Stimulated activated CD8-positive, alpha-beta memory T cell treated with anti-CD3 and anti-CD28 coated beads, Interleukin-4, amount 100 ng/mL, for 1 hour (primary cell): ENCODE measurements around the gene GPSM3.
"Not testable (repeated sequence)": the region's sequence is repeated elsewhere in the genome, so short reads cannot be mapped to it uniquely, and the experiment has no call there.

Experiments used
- DNase-seq, 2 donors: peaks; one replicate each; pipeline ENCODE4 v3.0.0-alpha.2; 2020; ENCODE audit warnings: low read depth in 2 of 2, low spot score in 1 of 2

GPSM3 gene

DNA sequence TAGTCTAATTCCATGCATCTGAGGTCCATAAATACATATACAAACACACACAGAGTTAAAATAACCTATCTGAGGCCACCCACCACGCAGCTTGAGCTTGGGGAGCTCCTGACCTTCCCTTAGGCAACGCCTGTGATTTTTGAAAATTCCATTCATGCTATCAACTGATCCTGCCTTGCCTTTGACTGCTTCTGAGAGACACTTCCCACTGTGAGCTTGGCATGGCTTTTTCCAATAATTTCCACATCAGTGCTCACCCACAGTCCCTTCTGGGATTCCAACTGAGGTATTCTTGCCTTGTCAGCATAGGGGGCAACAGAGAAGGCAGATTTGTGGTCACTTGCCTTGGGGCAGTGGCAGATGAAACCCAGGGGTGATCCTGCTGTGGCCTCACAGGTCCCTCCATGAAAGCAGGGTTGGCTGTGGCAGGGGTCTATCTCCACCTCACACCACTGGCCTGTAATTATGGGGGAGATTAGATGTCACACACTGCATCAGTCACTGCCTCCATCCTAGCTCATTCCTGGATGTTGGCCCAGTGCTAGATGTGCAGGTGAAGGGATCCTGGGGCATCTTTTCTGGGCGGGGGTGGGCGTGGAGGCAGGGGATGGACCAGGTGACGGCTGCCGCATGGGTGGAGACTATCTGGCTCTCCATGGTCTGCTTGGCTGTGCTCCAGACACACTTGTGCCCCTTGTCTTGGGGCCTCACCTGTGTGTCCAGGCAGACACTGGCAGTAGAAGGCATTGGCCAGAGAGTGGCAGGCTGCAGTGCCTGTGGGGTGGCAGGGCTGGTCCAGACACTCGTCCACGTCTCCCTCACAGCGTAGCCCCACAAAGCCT is 11.2 kb upstream of the GPSM3 start:
- DNase-seq = no peak

DNA sequence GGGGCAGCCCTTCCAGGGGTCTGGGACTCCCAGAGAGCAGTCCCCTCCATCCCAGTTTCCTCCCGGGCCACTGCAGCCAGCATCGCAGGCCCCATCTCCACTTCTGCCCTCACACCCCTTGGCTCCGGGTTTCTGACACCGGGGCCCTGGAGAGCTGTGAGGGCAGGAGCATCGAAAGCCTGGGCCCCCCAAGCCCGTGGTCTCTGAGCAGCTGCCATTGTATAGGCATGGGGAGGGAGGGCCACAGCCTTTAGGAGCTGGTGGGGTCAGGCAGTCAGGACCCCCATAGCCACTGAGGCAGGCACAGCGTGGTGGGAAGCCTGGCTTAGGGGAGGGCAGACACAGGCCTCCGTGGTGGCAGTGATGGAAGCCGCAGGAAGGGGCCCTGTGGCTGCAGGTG is 9.7 kb upstream of the GPSM3 start:
- DNase-seq = no peak

DNA sequence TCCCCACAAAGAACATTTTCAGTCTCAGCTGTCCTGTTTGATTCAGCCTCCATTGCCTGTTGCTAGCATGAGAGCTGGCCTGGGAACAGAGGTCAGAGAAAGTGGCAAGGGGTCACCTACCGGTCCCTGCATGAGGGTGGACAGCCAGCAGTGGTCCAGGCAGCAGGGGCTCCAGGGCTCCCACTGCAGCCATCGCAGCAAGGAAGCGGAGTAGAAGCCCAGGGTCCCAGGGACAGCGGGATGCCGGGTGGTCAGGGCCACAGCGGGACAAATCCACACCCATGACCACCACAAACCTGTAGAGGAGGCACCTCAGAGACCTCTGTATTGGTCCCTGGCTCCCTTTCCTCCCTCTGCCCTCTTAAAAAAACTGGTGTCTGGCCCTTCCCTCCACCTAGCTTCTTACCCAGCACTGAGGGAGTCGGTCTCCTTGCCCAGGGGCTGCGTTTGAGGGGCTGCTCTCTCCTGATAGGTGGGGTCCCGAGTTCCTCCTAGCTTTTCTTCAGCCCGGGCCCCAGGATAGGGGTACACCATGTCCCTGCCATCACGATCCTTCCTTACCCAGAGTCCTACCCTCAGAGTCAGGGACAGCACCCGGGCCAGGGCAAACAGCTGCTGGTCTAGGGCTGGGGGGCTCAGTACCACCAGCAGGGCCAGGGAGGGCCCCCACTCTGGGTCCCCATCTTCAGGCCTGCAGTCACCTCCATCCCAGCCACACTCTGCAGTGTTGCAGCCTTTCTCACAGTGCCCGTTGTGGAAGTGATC is 8.4 kb upstream of the GPSM3 start:
- DNase-seq = no peak

DNA sequence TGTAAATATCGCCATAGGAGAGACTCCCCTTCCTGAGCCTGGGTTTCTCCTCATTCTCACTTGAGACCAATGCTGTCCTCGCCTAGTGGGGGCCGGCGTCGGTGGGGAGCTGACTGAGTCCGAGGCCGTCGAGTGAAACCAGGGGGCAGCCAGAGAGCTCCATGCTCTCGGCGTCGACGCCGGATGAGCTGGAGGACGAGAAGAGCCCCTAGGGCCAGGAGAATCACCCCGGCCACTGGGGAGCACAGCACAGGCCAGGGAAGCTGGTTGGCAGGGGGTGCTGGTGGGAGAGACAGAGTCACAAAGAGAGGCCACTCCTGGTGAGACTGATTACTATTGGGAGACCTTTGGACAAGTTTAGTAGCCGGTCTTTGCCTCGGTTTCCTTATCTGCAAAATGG is 6.4 kb upstream of the GPSM3 start:
- no peak for DNase-seq

DNA sequence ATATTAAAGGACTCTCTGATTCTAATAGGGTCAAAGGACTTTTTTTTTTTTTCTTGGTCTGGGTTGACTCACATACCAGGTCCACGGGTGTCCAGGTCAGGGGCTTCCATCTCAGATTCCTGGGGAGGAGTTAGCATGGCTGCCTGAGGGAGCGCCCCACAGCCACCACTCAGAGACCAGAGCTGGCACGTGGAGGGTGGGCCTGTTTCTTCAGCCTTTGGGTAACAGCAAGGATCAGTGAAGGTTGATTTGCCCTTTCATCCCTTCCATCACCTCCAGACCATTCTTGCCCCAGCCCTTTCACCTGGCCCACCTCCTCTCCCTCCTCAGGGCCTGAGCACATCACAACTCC is 5.9 kb upstream of the GPSM3 start:
- DNase-seq = no peak

DNA sequence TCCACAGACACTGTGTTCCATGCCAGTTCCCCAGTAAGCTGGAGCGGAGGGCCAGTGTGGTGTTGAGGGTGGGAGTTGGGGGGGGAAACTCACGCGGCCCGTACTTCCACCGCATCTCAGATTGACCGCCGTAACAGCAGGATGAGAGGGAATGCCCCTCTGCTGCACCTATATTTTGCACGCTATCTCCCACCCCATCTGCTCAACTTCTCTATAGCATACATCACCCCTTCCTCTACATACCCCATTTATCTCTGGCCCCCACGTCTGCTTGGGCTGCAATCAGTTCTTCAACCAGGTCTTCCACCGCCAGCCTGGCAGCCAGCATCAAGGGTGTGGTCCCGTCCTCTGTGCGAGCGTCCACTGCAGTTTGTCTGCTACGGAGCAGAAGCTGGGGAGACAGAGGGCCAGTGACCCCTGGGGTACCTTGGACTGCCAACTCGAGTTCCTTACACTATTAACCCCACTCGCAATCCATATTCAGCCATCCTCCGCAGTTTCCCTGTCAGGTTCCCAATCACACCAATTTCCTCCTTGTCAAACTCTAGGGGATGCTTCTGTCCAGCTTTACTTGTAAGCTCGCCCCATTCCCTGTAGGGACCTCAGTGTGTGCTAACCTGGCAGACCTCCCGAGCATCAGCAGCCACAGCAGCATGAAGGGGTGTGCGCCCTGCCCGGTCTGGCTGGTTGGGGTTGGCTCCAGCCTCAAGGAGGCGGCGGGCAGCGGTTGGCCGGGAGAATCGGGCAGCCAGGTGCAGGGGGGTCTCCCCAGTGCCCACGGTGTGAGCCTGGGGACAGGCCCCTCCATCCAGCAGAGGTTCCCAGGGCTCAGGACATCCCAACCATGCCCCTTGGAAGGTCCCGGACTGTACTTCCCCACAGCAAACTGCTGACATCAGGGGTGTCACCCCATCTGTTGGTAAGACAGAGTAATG is 4.5 kb upstream of the GPSM3 start:
- DNase-seq = no peak

DNA sequence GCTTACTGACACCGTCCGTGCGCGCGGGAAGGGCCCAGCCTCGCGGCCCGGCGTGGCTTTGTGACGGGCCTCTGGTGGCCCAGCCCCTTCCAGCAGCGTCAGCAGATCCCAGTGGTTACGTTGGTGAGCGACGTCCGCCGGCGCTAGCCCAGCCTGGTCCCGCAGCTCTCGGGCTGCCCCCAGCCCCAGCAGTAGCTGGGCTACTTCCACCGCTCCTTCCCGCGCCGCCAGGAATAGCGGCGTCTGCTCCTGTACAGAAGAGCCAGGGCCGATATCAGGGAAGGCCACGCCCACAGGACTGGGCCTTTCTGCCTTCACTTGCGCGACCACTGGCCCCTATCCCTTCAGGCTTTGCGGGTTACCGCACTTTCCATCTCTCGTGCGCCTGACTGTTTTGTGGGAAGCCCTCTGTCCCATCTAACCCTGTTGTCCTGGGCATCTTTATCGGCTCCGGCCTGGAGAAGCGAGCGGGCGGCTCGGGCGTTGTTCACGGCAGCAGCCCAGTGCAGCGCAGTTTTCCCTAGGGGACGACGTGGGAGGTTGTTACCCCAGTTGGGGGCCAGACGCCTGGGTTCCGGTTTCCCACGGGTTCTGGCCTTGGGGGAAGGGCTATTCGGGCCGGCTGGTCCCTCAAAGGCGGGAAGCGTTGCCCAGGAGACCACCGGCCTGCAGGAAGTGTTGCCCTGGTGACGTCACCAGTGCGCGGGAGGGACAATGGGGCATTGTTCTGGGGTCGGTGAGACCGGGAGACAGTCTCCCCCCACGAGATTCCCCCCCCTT is 3.6 kb upstream of the GPSM3 start:
- peak in 1 of 2 donors; percentile 31 for DNase-seq

DNA sequence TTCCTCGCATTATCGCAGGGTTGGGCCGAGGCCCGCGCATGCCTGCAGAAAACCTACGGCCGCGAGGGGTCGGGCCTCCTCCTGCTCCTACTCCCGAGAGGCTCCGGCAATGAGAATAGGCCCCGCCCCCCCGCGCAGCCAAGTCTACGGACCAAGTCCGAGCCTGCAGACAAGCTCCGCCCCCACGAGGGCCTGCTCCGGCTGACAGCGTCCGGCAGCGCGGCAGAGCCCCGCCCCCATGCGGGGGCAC is 3.1 kb upstream of the GPSM3 start:
- DNase-seq = peak; percentile 100

DNA sequence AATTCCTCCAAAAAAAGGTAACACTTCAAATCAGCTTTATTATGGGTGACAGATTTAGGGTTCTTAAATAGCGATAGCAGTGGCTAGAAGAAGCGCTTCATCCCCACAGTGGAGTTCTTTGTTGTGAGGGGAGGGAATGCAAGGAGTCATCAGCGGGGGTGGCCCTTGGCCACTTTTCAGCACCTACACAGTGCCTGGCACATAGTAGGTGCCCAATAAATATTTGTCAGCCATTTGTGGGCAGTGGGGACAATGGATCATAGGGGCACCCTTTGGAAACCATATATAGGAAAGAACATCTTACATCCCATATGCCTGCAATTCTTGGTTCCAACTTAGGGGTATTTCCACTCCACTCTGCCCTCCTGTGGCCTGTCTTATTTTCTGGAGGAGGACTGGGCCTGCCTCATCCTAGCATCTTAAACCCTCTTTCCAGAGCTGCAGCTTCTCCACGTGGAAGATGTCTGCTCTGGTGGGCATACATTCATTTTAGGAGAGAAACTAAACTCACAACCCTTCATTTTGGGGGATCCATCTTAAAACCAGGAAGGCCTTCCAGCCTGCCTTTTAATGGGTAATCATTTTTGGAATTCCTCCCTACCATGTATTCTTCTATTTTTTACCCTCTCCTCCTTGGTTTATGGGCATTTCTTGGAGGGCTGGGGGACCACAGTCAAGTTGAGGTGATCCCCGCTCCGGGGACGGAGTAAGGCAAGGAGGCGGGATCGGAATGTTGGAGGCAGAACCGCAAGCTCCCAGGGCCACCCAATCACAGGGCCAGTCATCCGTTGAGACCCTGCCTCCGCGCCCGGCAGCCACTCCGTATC is 2.6 kb upstream of the GPSM3 start:
- DNase-seq = no peak

DNA sequence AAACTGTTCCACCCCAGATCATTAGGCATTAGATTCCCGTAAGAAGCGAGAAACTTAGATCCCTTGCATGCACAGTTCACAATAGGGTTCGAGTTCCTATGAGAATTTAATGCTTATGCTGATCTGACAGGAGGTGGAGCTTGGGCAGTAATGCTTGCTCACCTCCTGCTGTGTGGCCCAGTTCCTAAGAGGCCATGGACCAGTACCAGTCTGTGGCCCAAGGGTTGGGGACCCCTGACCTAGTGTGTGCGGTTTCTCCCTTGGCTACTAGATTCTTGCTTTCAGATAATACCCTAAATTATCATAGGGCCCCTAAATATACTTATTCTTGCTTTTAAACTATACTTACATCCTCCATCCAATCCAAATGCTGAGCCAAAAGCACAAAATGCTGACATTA is 1.9 kb upstream of the GPSM3 start:
- DNase-seq = no peak

DNA sequence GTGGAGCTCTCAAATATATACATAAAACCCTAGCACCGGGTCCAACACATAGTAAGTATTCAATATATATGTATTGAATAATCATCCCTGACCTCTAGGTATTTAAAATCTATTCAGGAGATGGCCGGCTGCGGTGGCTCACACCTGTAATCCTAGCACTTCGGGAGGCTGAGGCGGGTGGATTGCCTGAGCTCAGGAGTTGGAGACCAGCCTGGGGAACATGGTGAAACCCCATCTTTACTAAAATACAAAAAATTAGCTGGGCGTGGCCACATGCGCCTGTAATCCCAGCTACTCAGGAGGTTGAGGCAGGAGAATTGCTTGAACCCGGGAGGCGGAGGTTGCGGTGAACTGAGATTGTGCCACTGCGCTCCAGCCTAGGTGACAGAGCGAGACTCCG is 653 bp upstream of the GPSM3 start:
- DNase-seq = not testable (repeated sequence)

DNA sequence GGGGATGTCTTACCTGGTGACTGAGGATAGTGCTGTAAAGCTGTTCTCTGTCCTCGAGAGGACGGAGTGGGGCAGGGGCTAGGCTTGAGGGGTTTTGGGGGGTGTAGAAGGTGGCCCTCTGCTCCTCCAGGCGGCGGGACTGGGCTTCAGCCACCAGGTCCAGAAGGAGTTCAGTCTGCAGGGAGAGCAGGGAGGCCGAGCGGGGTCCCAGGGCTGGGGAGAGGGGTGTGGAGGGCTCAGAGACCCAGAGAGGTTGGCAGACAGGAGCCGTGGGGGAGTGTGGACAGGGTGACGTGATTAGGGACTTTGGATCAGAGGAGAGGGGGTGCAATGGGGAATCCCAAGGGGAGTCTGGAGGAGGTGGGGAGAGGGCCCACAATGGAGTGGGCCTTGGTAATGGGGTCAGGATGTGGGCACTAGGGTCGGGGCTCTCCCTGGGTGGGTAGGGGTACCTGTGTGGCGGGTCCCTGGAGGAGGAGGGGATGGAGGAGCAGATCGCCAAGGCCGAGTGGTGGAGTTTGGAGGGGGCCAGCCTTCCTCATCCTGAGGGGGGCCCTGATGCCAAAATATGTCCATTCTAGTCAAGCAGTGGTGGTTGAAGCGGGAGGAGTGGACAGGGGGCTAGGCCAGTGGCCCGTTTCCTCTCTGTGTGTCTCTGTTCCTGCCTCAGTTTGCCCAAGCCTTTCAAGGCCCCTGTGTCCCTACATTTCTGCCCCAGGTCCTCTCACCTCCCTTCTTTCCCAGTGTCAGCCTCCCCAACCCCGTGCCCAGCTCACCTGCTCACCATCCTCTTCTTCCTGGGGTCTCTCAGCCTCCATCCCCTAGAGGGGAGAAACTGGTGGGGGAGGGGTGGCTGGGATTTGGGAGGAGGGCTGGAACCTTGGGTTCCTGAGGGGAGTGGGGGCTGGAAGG is 491 bp downstream of the GPSM3 start:
- DNase-seq = no peak

DNA sequence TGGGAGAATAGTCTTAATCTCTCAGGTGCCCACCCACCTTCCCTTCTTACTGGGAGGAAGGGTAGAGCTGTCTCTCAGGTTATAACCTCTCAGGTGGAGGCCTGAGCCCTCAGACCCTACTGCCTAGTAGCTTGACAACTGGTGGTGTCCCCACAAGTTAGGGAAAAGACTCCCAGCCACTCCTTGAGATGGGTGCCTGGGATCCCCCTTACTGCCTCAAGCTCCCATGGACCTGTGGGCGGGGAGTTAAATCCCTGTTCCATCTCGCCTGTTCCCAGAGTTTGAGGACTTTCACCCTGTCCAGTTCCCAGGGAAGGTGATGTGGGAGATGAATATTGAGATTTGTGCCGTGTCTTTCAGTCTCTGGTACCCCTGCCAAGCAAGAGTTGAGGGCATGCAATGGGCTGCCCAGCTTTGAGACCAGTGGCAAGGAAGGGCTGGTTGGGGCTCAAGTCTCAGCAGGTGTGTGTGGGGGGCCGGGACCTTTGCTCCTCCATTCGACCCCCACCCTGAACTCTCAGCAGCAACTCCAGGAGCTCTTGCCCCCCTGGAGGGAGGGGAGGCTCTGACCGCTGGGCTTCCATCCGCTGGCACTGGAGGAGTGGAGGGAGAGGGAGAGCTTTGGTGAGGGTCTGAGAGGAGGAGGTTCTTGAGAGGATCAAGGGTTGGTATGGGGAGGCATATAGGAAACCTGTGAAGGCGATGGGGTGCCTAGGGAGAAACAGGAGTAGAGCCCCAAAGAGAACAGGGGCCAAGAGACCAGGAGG is 1.3 kb downstream of the GPSM3 start:
- no peak for DNase-seq

DNA sequence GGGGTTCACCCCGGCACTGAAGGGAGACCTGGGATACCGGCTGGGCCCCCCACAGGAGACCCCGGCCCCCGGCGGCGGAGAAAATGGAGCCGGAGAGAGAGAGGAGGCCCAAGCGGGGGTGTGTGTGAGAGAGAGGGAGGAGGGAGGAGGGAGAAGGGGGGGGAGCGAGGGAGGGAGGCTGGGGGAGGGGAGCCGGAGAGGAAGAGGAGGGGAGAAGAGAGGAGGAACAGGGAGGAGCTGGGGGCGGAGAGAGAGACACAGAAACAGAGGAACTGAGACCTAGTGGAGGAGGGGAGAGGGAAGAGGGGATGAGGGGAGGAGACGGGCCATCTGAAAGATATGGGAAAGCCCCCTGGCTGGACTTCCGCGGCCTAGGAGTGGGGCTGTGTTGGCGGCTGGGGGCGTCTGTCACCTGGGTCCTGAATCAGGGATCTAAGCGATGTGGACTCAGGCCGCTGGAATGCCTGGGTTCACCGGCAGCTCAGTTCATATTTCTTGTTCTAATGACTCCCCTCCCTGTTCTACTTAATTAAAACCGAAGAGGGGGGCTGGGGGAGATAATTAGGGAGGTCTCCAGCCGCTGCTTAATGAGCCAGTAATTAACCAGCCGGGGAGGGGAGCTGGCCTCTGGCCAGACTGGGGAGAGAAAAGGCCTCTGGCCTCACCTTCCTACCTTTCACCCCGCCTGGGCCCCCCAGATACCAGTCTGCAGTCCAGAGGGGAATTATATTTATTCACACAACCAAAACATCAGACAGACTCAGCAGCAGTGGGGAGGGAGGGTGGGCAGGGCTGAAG is 2.2 kb downstream of the GPSM3 start, which contains the start of gene PBX2:
TSS of gene PBX2 (minus strand) at position 149 of the 798 bp plus-strand sequence. CDS start 287 bp downstream, outside the sequence.
- DNase-seq = peak; percentile 64 to 75

DNA sequence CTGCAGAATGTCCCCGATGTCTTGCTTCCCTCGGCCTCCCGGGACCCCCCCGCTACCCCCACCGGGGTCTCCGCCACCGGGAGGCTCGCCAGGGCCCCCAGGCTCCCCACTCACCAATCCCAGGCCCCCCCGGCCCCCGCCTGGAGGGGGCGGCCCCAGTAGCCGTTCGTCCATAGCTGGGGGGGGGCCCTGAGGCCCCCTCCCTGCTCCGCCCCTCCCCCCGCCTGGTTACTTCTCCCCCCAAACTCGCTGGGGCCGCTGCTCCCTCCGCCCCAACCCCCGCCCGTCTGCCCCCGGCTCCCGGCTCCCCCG is 2.7 kb downstream of the GPSM3 start:
- no peak for DNase-seq

DNA sequence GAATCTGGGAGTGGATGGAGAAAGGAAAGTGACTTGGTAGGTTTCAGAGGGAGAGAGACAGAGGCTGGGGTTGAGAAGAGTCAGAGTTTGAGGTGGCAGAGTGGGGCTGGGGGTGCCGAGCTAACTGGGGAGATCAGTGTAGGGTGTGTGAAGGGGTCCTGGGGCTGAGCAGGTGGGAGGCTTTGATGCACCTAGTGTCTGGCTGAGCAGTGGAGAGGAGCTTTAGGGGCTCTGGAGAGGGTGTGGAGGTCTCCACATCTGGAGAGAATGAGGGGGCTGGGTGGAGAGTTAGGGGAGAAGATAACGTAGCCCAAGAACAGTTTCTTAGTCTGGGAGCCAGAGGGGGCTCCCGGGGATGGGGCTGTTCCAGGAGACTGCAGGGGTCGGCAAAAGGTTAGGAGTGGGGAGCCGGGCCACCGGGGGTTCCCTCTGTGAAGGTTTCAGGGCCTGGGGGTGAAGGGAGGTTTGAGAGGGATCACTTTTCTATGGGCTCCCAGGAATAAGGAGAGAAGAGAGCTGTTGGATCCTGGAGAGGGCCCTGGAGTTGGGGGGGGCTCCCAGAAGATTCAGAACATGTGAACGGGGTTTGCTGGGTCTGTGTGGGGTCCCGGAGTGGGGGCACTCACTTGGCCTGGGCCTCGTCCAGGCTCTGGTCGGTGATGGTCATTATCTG is 3.2 kb downstream of the GPSM3 start:
- no peak for DNase-seq
